Measurements from ENCODE around the gene ALK. TPM values are rescaled to one million over a fixed set of nuclear protein-coding genes. Genes with fewer than 3 reads are reported as not detected.

Gene ALK
- total RNA-seq, 1 experiment from 2014 or later, result 0.87 TPM

DNA sequence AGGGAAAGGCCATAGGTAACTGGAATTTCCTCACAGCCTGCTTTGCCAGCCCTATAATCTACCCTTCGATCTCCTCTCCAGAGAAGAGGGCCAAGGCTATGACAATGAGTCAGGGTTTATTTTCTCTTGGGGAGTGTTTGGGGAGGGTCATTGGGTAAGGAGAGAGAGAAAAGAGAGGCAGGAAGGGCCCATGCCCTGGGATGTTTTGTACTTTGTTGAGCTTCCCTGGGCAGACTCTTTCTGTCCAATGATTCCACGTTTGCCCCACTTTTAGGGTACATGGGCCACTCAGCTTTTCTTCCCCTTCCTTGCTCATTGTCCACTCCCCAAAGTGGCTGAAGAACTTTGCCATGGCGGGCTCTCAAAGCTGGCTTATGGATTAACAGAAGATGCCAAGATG lies 224.2 kb downstream of the ALK start:
- Histone ChIP-seq H3K36me3 (ENCODE audit: low read depth, low read length) (no peaks in the 10 kb centered on the region), H3K4me1 (ENCODE audit: insufficient read depth, low read length) (peaks cover 13% of the 10 kb centered on the region; the same call in 1 of the 2 replicates), H3K27me3 (ENCODE audit: low read length) (no peaks in the 10 kb centered on the region), H3K9me2 (replicated peaks; ENCODE audit: low read length) (no peaks in the 10 kb centered on the region), H3K9me3 (ENCODE audit: low read length) (no peaks in the 10 kb centered on the region), H4K20me1 (ENCODE audit: low read length) (no peaks in the 10 kb centered on the region), H2AFZ (ENCODE audit: low read length) (no peak overlapping the region), H3F3A (ENCODE audit: low read length, unreplicated experiment) (no peaks in the 10 kb centered on the region), H3K4me3 (ENCODE audit: low read length) (no peak overlapping the region), H3K4me2 (ENCODE audit: low read length) (no peak overlapping the region), H3K27ac (ENCODE audit: low read length) (no peak overlapping the region), H3K9ac (ENCODE audit: low read length) (no peak overlapping the region), H3K79me2 (ENCODE audit: low read length) (no peaks in the 10 kb centered on the region)
- DNase-seq (peak; percentile 43), ATAC-seq (peak; percentile 28; the same call in 1 of the 2 replicates)
- intact Hi-C loops (cut with micrococcal nuclease), result no loop called here
- ChIA-PET CTCF (no interaction called here), POLR2A (ENCODE audit: unreplicated experiment) (no interaction called here)
- no peak for TF ChIP-seq EZH2 (IDR thresholded peaks at IDR 0.05; ENCODE audit: low read length, unreplicated experiment)
- TF ChIP-seq, protein P1, sequence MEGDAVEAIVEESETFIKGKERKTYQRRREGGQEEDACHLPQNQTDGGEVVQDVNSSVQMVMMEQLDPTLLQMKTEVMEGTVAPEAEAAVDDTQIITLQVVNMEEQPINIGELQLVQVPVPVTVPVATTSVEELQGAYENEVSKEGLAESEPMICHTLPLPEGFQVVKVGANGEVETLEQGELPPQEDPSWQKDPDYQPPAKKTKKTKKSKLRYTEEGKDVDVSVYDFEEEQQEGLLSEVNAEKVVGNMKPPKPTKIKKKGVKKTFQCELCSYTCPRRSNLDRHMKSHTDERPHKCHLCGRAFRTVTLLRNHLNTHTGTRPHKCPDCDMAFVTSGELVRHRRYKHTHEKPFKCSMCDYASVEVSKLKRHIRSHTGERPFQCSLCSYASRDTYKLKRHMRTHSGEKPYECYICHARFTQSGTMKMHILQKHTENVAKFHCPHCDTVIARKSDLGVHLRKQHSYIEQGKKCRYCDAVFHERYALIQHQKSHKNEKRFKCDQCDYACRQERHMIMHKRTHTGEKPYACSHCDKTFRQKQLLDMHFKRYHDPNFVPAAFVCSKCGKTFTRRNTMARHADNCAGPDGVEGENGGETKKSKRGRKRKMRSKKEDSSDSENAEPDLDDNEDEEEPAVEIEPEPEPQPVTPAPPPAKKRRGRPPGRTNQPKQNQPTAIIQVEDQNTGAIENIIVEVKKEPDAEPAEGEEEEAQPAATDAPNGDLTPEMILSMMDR (conservative IDR thresholded peaks at IDR 0.05; ENCODE audit: low read depth, low read length), result no peak
- TF ChIP-seq EZH2phosphoT487 (IDR thresholded peaks at IDR 0.05; ENCODE audit: borderline replicate concordance, low read length), result no peak
- BruUV-seq (replicated peaks), result no TSS peak

DNA sequence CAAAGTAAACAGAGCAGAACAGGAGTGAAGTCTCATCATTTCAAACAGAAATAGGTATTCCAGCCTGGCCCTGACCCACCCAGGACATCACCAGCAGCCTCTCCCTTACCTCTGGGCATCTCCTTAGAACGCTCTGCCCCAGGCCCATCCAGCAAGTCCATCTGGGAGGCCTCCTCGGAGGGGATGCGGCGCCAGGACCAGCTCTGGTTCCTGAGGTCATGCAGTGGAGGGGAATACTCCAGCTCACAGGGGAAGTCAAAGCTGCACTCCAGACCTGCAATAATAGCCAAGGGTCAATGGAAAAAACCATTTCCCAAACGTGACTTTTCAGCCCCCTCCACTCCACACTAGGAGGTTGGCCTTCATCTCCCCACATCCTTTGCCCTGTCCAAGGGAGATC lies 226.6 kb downstream of the ALK start:
- Histone ChIP-seq H3K9ac (ENCODE audit: low read length) (no peak overlapping the region), H3K9me3 (ENCODE audit: low read length) (no peaks in the 10 kb centered on the region), H3K4me2 (ENCODE audit: low read length) (no peak overlapping the region), H3K79me2 (ENCODE audit: low read length) (no peaks in the 10 kb centered on the region), H4K20me1 (ENCODE audit: low read length) (no peaks in the 10 kb centered on the region), H3K4me1 (ENCODE audit: insufficient read depth, low read length) (peaks cover 4% of the 10 kb centered on the region; the same call in 1 of the 2 replicates), H2AFZ (ENCODE audit: low read length) (no peak overlapping the region), H3K36me3 (ENCODE audit: low read depth, low read length) (no peaks in the 10 kb centered on the region), H3K27ac (ENCODE audit: low read length) (no peak overlapping the region), H3K4me3 (ENCODE audit: low read length) (no peak overlapping the region), H3K9me2 (replicated peaks; ENCODE audit: low read length) (no peaks in the 10 kb centered on the region), H3K27me3 (ENCODE audit: low read length) (no peaks in the 10 kb centered on the region), H3F3A (ENCODE audit: low read length, unreplicated experiment) (no peaks in the 10 kb centered on the region)
- ATAC-seq, result no peak
- no peak for DNase-seq
- no TSS peak for BruUV-seq (replicated peaks)
- ChIA-PET POLR2A (ENCODE audit: unreplicated experiment) (no interaction called here), CTCF (no interaction called here)
- intact Hi-C loops (cut with micrococcal nuclease), result no loop called here
- TF ChIP-seq EZH2 (IDR thresholded peaks at IDR 0.05; ENCODE audit: low read length, unreplicated experiment), result no peak

DNA sequence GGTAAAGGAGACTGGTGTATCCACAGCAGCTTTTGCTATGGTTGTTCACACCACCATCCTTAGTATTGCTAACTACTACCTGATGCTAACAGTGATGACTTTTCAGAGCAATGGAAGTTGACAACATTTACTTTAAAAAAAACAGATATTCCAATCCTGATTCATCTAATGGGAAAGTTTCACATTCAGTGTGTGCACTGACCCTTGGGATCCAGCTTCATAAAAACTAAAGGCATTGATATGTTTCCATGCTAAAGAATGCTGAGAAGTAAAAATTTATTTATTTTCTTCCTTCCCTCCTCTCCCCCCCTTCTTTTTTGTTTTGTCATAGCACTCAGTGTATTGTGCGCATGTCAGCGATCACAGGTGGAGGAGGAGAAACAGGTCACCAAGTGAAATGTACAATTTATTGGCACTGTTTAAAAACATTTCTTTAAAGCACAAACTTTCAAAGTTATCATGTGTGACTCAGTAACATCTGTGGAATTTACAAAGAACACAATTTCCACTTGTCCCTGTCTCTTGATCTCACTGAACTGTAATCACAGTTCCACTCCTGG lies 229.9 kb downstream of the ALK start:
- no peaks in the 10 kb centered on the region for H3F3A ChIP-seq (ENCODE audit: low read length, unreplicated experiment)
- H3K4me1 ChIP-seq (ENCODE audit: insufficient read depth, low read length), result no peaks in the 10 kb centered on the region
- ATAC-seq (no peak), DNase-seq (no peak)
- BruUV-seq (replicated peaks), result no TSS peak
- TF ChIP-seq EZH2 (IDR thresholded peaks at IDR 0.05; ENCODE audit: low read length, unreplicated experiment), result no peak
- TF ChIP-seq EZH2phosphoT487 (IDR thresholded peaks at IDR 0.05; ENCODE audit: borderline replicate concordance, low read length), result no peak
- TF ChIP-seq, protein P1 (conservative IDR thresholded peaks at IDR 0.05; ENCODE audit: low read depth, low read length), result no peak
- no peaks in the 10 kb centered on the region for H3K27me3 ChIP-seq (ENCODE audit: low read length)
- H3K36me3 ChIP-seq (ENCODE audit: low read depth, low read length), result no peaks in the 10 kb centered on the region
- ChIA-PET POLR2A (ENCODE audit: unreplicated experiment) (no interaction called here), CTCF (no interaction called here)
- H3K9me2 ChIP-seq (replicated peaks; ENCODE audit: low read length), result no peaks in the 10 kb centered on the region
- H3K27ac ChIP-seq (ENCODE audit: low read length), result no peak overlapping the region
- no peak overlapping the region for H3K4me3 ChIP-seq (ENCODE audit: low read length)
- H4K20me1 ChIP-seq (ENCODE audit: low read length), result no peaks in the 10 kb centered on the region
- no peak overlapping the region for H3K4me2 ChIP-seq (ENCODE audit: low read length)
- intact Hi-C loops (cut with micrococcal nuclease), result no loop called here
- no peak overlapping the region for H3K9ac ChIP-seq (ENCODE audit: low read length)
- no peaks in the 10 kb centered on the region for H3K79me2 ChIP-seq (ENCODE audit: low read length)
- H3K9me3 ChIP-seq (ENCODE audit: low read length), result no peaks in the 10 kb centered on the region
- H2AFZ ChIP-seq (ENCODE audit: low read length), result no peak overlapping the region
